ENCODE results near the gene PSME1. TPM values are rescaled to one million over a fixed set of nuclear protein-coding genes. Genes with fewer than 3 reads are reported as not detected.

The PSME1 gene
- total and polyA plus RNA-seq, 2 of the 13 experiments (the other 11 are each of a cell fraction or from before 2014, with no cell fraction given), result 159 to 608 TPM

DNA sequence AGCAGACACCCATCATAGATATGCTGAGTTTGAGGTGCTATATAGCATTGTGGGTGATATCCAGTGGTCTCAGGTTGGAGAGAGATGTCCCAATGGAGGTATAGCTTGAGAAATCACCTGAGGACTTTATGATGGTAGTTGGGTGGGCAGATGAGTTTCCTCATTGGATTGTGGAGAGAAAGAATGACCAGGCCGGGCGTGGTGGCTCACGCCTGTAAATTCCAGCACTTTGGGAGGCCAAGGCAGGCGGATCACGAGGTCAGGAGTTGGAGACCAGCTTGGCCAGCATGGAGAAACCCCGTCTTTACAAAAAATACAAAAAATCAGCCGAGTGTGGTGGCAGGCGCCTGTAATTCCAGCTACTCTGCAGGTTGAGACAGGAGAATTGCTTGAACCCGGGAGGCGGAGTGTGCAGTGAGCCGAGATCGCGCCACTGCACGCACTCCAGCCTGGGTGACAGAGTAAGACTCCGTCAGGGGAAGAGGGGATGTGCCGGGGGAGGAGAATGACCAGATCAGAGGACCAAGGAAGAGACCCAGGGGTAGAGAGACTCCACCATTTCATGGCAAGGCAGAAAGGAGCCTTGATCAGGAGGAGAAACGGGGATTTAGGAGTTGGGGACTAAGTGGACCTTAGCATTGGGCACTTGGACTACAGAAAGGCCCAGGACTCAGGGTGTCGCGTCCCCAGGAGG is 42.6 kb upstream of the PSME1 start (continued):
- no peak for TF ChIP-seq CCDC6 (CRISPR knock-in tag; IDR thresholded peaks at IDR 0.05)
- 0 out of 2 replicates have a peak, but pooled peaks have one; percentile 6 for TF ChIP-seq ZMYM3 (CRISPR knock-in tag; IDR thresholded peaks at IDR 0.05)
- TF ChIP-seq KAT2B (IDR thresholded peaks at IDR 0.05; ENCODE audit: borderline replicate concordance, low read depth, low read length), result no peak
- no peak for TF ChIP-seq SOX6 (IDR thresholded peaks at IDR 0.05)
- TF ChIP-seq SOX6 (CRISPR knock-in tag; IDR thresholded peaks at IDR 0.05), result no peak; the same call in 1 of the 2 replicates
- TF ChIP-seq ZNF781 (CRISPR knock-in tag; IDR thresholded peaks at IDR 0.05; ENCODE audit: borderline replicate concordance, not compliant biosample characterization), result peak; percentile 49
- TF ChIP-seq RFXAP (CRISPR knock-in tag; IDR thresholded peaks at IDR 0.05; ENCODE audit: borderline replicate concordance), result 0 out of 2 replicates have a peak, but pooled peaks have one; percentile 16
- TF ChIP-seq ZFYVE20 (CRISPR knock-in tag; IDR thresholded peaks at IDR 0.05; ENCODE audit: borderline replicate concordance, low read depth), result 0 out of 2 replicates have a peak, but pooled peaks have one; percentile 40
- no peak for TF ChIP-seq NFYB (CRISPR knock-in tag; IDR thresholded peaks at IDR 0.05)
- 0 out of 2 replicates have a peak, but pooled peaks have one; percentile 47 for TF ChIP-seq ZNF260 (CRISPR knock-in tag; IDR thresholded peaks at IDR 0.05; ENCODE audit: borderline replicate concordance, low read depth)
- no peak for TF ChIP-seq SNRNP70 (IDR thresholded peaks at IDR 0.05; ENCODE audit: low read depth, low read length)
- TF ChIP-seq SMAD1 (CRISPR knock-in tag; IDR thresholded peaks at IDR 0.05; ENCODE audit: borderline replicate concordance, low read depth), result peak; percentile 14; the same call in 1 of the 2 replicates
- TF ChIP-seq ZBTB4 (CRISPR knock-in tag; IDR thresholded peaks at IDR 0.05; ENCODE audit: borderline replicate concordance), result peak; percentile 89; the same call in 1 of the 2 replicates
- TF ChIP-seq FOXK1 (CRISPR knock-in tag; IDR thresholded peaks at IDR 0.05; ENCODE audit: borderline replicate concordance, low read depth), result no peak
- peak; percentile 71; the same call in 1 of the 2 replicates for TF ChIP-seq CHD4 (IDR thresholded peaks at IDR 0.05; ENCODE audit: borderline replicate concordance, low read length)
- TF ChIP-seq, protein P1, sequence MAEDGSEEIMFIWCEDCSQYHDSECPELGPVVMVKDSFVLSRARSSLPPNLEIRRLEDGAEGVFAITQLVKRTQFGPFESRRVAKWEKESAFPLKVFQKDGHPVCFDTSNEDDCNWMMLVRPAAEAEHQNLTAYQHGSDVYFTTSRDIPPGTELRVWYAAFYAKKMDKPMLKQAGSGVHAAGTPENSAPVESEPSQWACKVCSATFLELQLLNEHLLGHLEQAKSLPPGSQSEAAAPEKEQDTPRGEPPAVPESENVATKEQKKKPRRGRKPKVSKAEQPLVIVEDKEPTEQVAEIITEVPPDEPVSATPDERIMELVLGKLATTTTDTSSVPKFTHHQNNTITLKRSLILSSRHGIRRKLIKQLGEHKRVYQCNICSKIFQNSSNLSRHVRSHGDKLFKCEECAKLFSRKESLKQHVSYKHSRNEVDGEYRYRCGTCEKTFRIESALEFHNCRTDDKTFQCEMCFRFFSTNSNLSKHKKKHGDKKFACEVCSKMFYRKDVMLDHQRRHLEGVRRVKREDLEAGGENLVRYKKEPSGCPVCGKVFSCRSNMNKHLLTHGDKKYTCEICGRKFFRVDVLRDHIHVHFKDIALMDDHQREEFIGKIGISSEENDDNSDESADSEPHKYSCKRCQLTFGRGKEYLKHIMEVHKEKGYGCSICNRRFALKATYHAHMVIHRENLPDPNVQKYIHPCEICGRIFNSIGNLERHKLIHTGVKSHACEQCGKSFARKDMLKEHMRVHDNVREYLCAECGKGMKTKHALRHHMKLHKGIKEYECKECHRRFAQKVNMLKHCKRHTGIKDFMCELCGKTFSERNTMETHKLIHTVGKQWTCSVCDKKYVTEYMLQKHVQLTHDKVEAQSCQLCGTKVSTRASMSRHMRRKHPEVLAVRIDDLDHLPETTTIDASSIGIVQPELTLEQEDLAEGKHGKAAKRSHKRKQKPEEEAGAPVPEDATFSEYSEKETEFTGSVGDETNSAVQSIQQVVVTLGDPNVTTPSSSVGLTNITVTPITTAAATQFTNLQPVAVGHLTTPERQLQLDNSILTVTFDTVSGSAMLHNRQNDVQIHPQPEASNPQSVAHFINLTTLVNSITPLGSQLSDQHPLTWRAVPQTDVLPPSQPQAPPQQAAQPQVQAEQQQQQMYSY (CRISPR knock-in tag; IDR thresholded peaks at IDR 0.05), result no peak
- TF ChIP-seq IKZF1 (IDR thresholded peaks at IDR 0.05), result no peak
- TF ChIP-seq, protein P2, sequence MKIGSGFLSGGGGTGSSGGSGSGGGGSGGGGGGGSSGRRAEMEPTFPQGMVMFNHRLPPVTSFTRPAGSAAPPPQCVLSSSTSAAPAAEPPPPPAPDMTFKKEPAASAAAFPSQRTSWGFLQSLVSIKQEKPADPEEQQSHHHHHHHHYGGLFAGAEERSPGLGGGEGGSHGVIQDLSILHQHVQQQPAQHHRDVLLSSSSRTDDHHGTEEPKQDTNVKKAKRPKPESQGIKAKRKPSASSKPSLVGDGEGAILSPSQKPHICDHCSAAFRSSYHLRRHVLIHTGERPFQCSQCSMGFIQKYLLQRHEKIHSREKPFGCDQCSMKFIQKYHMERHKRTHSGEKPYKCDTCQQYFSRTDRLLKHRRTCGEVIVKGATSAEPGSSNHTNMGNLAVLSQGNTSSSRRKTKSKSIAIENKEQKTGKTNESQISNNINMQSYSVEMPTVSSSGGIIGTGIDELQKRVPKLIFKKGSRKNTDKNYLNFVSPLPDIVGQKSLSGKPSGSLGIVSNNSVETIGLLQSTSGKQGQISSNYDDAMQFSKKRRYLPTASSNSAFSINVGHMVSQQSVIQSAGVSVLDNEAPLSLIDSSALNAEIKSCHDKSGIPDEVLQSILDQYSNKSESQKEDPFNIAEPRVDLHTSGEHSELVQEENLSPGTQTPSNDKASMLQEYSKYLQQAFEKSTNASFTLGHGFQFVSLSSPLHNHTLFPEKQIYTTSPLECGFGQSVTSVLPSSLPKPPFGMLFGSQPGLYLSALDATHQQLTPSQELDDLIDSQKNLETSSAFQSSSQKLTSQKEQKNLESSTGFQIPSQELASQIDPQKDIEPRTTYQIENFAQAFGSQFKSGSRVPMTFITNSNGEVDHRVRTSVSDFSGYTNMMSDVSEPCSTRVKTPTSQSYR (CRISPR knock-in tag; IDR thresholded peaks at IDR 0.05; ENCODE audit: borderline replicate concordance), result 0 out of 2 replicates have a peak, but pooled peaks have one; percentile 5
- peak; percentile 93 for TF ChIP-seq ZNF839 (CRISPR knock-in tag; IDR thresholded peaks at IDR 0.05; ENCODE audit: borderline replicate concordance)

Measured in HepG2 (cell line).